NCI-H1092 treated with DMSO at 0.1 percent for 48 hours (cell line): ENCODE measurements around the gene TMEM87A.
"Not testable (repeated sequence)": the region's sequence is repeated elsewhere in the genome, so short reads cannot be mapped to it uniquely, and the experiment has no call there.

Experiments
- DNase-seq: peaks from one replicate; lab custom pipeline; 2025; lab: John Stamatoyannopoulos, UW

Gene TMEM87A

DNA sequence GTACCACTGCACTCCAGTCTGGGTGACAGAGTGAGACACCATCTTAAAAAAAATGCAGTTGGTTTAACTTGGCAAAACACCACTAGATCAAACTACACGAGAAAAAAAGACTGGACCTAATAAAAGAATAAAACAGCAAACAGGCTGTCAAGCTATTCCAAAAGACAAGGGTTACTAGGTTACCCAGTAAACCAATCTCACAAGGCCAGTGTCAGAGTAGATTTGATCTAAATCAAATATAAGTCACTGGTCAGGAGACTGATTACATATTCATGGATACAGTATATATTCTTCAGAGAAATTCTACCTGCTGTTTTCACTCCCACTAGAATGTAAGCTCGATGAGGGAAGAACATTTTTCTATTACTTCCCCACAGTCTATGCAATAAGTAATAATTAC, 2.7 kb downstream of the TMEM87A start:
- DNase-seq = no peak

DNA sequence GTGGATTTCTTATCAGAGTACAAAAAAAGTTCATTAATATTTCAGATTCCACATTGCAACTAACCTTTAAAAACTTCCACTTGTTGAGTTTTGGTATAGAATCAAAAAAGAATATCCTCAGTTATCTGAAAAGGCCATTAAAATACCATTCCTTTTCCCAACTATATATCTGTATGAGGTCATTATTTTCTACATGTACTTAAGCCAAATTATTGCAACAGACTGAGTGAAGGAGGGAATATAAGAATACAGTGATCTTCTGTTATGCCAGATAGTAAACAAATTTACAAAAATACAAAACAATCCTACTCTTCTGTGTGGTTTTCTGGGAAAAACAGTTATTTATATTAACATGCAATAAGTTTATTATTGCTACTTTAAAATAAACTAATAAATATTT, 5.9 kb downstream of the TMEM87A start:
- no peak for DNase-seq

DNA sequence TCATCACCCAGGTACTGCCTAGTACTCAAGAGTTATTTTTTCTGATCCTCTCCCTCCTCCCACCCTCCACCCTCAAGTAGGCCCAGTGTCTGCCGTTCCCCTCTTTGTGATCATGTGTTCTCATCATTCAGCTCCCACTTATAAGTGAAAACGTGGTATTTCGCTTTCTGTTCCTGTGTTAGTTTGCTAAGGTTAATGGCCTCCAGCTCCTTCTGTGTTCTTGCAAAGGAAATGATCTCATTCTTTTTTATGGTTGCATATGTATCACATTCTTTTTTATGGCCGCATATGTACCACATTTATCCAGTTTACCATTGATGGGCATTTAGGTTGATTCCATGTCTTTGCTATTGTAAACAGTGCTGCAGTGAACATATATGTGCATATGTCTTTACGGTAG, 8.4 kb downstream of the TMEM87A start:
- DNase-seq = no peak

DNA sequence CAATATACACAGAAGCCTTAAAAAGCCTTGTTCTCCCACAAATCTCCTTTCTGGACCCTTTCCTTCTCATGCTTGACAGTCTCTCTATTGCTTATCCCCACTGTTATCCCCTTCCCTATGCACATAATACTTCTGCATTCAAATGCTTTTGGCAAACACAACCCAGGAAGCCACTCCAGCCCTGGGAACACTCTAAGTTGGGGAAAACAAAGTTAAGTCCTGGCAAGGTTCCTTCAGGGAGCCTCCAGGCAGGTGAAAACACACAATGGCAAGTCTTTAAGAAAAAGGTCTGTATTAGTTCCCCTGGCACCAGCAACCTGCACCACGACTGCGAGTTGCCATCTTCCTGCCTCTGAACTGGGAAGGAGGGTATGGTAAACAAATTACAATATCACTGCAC, 19.9 kb downstream of the TMEM87A start:
- DNase-seq = no peak

DNA sequence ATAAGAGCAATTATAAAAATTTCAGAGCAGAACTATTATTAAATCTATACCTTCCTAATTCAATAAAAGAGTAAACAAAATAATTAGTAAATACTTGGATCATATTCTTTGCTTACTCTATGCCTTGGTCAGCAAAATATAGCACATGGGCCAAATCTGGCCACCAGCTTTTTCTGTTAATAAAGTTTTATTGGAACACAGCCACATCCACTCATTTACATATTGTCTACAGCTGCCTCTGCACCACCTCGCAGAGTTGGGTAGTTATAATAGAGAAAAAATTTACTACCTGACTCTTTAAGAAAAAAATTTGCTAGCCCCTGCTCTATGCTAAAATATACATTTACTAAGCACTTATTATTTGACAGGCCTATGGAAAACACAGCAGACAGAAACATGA, 32.4 kb downstream of the TMEM87A start:
- DNase-seq = no peak

DNA sequence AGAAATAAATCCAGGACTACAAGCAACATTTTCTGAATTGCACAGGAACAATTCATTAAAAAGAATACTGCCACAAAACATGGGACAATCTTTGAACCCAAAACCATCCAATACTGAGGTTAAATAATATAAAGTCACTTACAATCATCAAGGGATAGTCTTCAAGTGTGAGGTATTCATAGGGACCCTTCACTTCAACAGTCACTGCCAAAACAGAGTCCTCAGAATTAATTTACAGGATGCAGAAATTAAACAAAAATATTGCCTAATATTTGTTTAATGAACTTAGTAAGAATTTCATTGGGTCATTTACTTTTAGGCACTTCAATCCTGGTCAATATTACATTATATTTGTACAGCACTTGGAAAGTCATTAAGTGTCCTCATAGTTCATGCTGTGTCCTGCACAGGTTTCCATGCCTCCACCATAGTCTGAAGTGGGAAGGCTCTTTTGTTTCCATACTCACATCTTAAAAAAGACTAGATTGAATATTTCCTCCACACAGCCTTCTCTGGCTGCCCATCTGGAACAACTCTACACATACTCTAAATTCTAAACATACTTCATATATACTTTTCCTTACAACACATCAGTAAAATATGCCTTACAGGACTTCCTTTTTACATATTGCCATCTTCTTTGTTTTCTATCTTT, 33.6 kb downstream of the TMEM87A start:
- DNase-seq = no peak

DNA sequence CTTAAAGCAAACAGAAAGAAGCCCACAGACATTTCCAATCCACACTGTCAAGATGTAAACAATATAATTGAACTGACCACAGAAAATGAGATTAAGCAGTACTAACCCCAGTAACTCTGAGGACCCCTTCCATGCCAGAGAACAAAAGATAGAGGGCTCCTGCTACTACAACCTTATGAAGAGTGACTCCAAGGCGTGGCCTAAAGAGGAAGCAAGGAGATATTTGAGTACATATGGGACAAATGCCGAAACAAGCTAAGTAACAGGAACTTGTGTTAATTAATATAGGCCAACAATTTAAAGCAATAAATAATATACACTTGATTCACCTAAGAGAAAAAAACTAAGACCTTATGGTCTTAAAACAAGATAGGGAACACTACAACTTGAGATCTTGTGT, 40.1 kb downstream of the TMEM87A start:
- no peak for DNase-seq

DNA sequence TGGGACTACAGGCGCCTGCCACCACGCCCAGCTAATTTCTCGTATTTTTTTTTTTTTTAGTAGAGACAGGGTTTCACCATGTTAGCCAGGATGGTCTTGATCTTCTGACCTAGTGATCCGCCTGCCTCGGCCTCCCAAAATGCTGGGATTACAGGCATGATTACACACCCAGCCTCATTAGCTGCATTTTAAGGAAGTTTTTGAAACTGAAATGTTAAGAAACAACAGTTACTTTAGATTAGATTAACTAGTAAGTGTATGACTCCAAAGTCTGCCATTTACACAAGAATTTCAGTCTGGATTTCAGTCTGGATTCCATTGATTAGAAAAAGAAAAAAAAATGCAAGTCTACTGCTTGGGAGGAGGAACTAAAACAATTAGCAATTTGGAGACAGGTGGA, 40.6 kb downstream of the TMEM87A start:
- no peak for DNase-seq

DNA sequence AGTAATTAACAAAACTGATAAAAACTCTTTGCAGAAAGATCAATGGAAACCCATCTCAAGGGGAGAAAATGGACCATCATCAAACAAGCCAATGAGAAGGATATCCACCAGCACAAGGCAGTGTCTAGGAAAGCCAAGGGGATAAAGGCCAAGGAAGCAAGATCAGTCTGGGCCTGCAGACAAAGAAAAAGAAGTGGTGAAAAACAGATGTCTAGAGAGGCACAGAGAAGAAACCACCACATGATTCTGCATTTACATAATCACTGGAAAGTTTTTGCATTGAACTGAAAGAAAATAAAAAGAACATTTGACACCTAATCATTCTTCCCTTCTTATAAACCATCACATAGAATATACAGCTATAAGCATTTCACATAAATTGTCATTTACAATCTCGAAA, 42.1 kb downstream of the TMEM87A start:
- no peak for DNase-seq

DNA sequence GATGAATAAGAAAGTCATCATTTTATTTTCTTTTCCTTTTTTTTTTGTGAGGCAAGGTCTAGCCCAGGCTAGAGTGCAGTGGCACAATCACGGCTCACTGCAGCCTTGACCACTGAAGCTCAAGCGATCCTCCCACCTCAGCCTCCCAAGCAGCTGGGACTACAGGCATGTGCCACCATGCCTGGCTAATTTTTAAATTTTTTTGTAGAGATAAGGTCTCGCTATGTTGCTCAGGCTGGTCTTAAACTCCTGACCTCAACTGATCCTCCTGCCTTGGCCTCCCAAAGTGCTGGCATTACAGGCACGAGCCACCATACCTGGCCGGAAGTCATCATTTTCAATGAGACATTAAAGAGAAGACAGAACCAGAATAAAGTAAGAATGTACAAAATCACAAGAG, 44.3 kb downstream of the TMEM87A start:
- not testable (repeated sequence) for DNase-seq

DNA sequence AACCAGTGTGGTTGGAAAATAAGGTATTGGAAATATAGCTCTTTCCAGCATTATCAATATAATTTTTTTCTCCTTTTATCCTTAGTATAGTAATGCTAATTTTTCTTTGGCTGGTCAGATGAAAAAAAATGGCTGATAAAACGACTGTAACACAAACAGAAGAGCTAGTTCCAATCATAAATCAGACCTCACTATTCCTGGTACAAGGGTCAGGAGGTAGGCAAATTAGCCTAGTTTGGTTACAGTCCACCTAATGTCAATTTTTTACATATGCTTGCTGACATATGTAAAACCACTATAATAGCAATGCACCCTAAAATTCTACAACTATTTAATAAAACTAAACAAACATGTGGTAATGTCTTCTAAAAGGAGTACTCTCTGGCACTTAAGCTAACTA, 45.2 kb downstream of the TMEM87A start:
- DNase-seq = no peak

DNA sequence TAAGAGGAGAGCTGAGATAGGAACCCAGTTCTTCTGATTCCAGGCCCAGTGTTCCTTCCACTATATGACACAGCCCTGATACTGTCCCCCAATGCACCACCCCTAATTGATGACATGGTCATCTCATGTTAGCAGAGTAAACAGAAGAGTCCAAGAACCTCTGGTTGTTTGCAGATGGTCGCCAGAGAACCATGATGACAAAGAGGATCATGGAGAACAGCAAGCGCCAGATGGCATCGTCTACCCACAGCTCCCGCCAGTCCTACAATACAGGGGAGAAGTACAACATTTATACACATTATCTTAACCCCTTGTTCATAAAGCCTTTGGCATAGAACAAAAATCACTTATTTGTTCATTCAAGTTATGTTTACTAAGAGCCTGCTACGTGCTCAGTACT, 46.6 kb downstream of the TMEM87A start:
- DNase-seq = no peak

DNA sequence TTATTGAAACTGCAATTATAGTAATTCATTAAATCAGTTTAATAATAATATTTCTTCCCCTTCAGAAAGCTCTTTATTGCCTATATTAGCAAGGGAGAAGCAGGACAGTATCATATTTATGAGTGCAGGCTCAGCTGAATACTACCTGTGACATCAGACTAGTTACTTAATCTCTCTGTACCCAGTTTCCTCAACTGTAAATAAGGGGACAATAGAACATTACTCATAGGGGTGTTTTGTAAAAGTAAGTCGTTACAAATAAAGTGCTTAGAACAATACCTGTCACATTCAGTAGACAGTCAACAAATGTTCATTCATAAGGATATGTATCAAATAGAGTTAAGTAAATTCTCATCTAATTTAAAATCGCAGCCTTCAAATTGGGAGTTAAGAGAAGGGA, 53.0 kb downstream of the TMEM87A start:
- DNase-seq = no peak

DNA sequence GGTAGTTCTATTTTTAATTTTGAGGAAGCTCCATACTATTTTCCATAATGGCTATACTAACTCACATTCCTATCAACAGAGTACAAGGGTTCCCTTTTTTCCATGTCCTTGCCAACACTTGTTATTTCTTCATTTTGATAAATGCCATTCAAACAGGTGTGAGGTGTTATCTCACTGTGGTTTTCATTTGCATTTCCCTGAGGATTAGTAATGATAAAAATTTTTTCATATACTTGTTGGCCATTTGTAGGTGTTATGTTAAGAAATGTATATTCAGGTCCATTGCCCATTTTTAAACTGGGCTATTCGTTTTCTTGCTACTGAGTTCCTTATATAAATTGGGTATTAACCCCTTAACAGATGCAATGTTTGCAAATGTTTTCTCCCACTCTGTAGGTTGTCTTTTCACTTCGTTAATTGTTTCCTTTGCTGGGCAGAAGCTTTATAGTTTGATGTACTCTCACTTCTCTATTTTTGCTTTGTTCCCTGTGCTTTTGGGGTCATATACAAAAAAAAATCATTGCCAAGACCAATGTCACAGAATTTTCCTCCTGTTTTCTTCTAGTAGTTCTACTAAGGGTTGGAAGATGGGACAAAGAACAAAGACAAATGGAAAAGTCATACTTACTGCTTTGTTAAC, 54.2 kb downstream of the TMEM87A start:
- no peak for DNase-seq

DNA sequence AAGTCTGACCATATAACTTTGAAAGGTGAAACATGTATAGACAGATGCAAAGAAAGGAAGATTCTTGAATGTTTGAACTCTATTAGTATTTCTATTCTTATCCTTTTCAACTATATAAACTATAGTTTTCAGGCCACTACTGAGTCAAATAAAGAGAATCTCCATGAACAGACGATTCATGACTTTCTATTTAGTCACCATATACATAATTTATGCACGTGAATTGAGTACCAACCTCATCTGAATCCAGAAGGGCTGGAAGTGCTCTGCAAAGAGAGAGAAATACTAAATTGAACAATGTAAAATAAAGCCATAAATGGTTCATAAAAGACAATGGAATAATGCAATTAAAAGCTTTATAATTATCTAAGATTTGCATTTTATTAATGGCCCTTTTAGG, 55.7 kb downstream of the TMEM87A start:
- no peak for DNase-seq

DNA sequence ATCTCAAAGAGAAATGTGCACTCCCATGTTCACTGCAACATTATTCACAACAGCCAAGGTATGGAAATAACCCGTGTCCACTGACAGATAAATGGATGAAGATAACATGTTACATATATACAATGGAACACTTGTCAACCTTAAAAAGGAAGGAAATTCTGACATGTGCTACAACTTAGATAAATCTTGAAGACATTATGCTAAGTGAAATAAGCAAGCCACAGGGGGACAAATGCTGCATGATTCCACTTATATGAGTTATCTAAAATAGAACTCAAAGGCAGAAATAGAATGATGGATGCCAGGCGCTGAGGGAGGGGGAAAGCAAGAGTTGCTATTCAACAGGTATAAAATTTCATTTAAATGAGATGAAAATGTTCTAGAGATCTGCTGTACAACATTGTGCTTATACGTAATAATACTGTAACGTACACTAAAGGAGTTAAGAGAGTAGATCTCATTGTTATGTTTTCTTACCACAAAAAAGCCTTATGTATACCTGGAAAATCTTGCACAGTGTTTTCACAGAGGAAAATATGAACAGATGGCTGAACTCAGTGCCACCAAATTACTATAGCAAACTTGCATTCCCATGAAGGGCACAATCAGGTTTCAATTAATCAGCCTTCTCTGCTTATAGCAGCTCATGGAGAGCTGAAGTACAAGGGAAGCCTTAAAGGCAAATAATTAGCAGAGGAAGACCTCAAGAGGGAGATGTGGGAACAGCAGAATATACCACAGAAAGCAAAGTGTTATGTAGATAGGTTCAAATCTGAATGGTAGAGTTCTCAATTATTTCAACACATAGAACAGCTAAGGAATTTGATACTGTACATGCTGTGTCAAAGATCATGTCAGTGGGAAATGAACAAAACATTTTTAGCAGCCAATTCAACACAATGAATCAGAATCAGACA, 57.1 kb downstream of the TMEM87A start:
- DNase-seq = no peak

DNA sequence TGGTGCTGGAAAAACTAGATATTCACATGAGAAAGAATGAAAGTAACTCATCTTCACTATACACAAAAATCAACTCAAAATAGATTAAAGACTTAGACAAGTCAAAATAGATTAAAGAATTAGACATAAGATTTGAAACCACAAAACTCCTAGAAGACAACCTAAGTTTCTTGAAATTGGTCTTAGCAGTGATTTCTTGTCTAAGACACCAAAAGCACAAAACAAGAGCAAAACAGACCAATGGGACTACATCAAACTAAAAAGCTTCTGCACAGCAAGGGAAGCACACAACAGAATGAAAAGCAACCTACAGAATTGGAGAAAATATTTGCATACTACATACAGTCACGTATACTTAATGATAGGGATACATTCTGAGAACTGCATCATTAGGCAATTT, 58.6 kb downstream of the TMEM87A start:
- no peak for DNase-seq

DNA sequence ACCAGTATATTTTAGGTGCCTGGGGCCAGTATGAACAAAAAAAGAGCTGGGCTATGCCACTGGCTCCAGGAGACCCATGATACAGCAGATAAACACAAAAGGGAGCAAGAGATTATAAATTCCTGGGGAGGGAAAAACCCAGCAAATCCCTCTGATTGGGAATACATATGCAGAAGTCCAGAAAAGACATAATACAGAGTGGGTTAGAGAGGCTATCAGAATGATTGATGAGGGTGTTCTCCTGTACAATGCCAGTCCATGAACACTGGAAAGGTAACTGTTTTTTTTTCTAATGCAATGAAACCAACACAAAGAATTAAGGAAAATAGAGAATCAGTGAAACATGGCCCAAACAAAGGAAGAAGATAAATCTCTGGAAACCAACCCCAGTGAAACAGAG, 59.7 kb downstream of the TMEM87A start:
- DNase-seq = no peak

DNA sequence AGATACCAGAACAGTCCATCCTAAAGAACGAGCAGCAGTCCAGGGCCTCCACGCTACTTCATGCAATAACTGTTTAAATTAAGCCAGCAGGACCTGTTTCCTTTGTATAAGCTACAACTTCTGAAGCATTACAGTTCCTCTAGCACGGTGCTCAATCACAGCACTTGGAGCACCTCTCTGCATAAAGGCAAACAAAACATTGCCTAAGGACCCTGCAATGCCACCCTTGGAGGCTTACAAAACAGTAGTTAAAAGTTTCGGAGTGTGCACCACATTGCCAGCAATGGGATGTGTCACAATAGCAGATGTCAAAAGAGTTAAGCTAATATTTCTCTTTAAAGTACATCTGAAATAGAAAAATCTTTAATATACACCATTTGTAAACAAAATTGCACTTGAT, 62.5 kb downstream of the TMEM87A start:
- DNase-seq = no peak

DNA sequence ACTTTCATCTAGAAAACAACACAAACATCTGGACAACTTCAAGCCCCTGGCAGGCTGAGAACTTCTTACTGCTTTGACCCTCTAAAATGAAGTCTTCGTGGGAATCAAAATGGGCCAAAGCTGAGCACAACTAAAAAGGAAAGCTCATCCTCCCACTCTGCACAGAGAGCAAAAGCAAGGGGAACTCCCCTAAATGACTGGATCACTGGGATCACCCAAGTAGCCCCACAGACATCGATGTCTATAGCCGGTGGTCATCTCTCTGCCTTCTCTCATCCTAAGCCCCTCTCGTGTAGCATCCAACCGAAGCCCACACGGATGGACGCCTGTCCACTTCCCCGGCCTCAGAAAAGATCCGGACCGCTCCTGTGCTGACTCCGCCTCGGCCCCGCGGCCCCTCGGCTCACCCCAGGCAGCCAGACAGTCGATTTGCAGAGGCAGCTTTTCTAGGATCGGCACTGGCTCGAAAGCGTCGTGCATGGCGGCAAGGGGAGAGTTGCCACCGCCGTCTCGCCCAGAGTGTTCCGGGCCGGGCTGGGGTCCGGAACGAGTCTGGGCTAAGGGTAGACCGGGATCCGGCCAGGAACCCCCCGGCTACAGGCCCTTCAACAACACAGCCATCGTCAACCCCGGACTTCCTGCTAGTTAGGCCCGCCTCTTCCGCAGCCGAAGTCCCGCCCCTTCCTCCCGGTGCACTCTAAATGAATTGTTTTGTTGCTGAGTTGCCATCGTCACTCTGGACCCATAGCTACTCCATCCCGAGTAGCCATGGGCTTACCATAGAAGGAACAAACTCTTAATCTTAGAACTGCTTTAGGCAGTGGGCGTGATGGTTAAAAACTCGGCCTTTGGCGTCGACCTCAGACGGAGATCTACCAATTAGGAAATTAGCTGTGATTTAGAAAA, 65.3 kb downstream of the TMEM87A start, which contains the start of gene VPS39:
Gene VPS39, minus strand, starts transcription at position 631 of the 906 bp plus-strand sequence. Its CDS starts 151 bp downstream, at position 480.
- peak; percentile 52 for DNase-seq

DNA sequence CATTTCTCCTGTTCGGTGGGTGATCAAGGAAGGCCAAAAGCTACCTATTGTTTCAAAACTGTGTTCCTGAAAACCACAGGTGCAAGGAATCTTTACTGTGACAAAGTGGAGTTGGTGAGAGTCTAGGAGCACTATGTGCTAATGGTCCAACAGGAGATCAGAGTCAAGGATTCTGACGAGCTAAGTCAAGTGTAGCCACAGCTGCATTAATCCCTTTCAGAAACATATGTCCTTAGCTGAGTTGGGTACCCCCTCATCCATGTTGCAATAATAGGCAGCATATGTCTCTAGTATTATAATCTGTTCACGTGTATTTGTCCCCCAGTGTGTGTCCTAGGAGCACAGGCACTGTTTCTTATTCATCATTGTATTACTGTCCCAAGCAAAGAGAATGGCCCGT, 66.8 kb downstream of the TMEM87A start:
- DNase-seq = no peak

DNA sequence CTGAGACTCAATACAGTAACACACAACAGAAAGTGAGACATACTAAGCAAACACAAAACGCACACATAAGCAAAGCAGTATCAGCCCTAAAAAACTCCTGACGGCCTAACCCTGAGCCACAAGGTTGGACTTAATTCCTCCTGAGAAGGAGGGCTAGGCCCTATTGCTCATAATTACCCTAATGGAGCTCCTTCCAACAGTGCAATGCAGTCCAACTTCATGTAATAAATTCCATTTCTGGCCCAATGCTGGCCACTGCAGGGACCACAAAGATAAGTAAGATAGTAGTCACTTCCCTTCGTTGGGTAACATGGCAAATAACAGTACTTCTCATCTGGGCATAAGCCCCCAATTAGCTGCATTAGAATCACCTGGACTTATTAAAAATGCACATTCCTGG, 69.3 kb downstream of the TMEM87A start:
- no peak for DNase-seq
